Measurements from ENCODE around the gene ORC4. TPM values are rescaled to one million over a fixed set of nuclear protein-coding genes. Genes with fewer than 3 reads are reported as not detected.
A peak's percentile ranks its signal among the peaks of the same experiment; 100 is the strongest.

ORC4 gene
- total and polyA plus RNA-seq, 4 donors, result 45.1 to 82.5 (median 67.8) TPM

GRCh38 chr2:147968571-147968970, 52.0 kb downstream of the ORC4 start:
- Histone ChIP-seq H3K9me3 (ENCODE audit: control insufficient read depth, insufficient read depth, low read length) (peaks cover 6% of the 10 kb centered on the region), H3K27me3 (ENCODE audit: control insufficient read depth, insufficient read depth, low read length) (no peaks in the 10 kb centered on the region), H3K4me3 (ENCODE audit: low read depth, low read length) (no peak overlapping the region), H3K27ac (ENCODE audit: low read depth, low read length) (no peak overlapping the region), H3K36me3 (ENCODE audit: control insufficient read depth, insufficient read depth, low read length) (no peaks in the 10 kb centered on the region), H3K4me1 (ENCODE audit: control insufficient read depth, insufficient read depth, low read length) (no peaks in the 10 kb centered on the region)
- no peak for DNase-seq (ENCODE audit: low read depth in 4 of 6, low spot score in 6 of 6)
- no CpG with 5 or more reads among the region's 2 CpGs for WGBS (ENCODE audit: insufficient coverage)

GRCh38 chr2:147952118-147952517, 68.4 kb downstream of the ORC4 start:
- H3K36me3 ChIP-seq (ENCODE audit: control insufficient read depth, insufficient read depth, low read length), result peaks cover 5% of the 10 kb centered on the region
- H3K27ac ChIP-seq (ENCODE audit: low read depth, low read length), result no peak overlapping the region
- H3K27me3 ChIP-seq (ENCODE audit: control insufficient read depth, insufficient read depth, low read length), result no peaks in the 10 kb centered on the region
- no peaks in the 10 kb centered on the region for H3K4me1 ChIP-seq (ENCODE audit: control insufficient read depth, insufficient read depth, low read length)
- H3K9me3 ChIP-seq (ENCODE audit: control insufficient read depth, insufficient read depth, low read length), result no peaks in the 10 kb centered on the region
- DNase-seq (ENCODE audit: low read depth in 4 of 6, low spot score in 6 of 6), result no peak
- H3K4me3 ChIP-seq (ENCODE audit: low read depth, low read length), result no peak overlapping the region

GRCh38 chr2:147945660-147946059, 74.9 kb downstream of the ORC4 start:
- Histone ChIP-seq H3K27ac (ENCODE audit: low read depth, low read length) (no peak overlapping the region), H3K27me3 (ENCODE audit: control insufficient read depth, insufficient read depth, low read length) (no peaks in the 10 kb centered on the region), H3K36me3 (ENCODE audit: control insufficient read depth, insufficient read depth, low read length) (peaks cover 5% of the 10 kb centered on the region), H3K9me3 (ENCODE audit: control insufficient read depth, insufficient read depth, low read length) (no peaks in the 10 kb centered on the region), H3K4me3 (ENCODE audit: low read depth, low read length) (no peak overlapping the region), H3K4me1 (ENCODE audit: control insufficient read depth, insufficient read depth, low read length) (no peaks in the 10 kb centered on the region)
- WGBS (ENCODE audit: insufficient coverage), result 38% methylated on average over 1 of the region's 1 CpG
- peak in 1 of 6 donors; percentile 8 for DNase-seq (ENCODE audit: low read depth in 4 of 6, low spot score in 6 of 6)

- H3K27me3 ChIP-seq (ENCODE audit: control insufficient read depth, insufficient read depth, low read length), result no peaks in the 10 kb centered on the region
- no peaks in the 10 kb centered on the region for H3K4me1 ChIP-seq (ENCODE audit: control insufficient read depth, insufficient read depth, low read length)
- no peak for DNase-seq (ENCODE audit: low read depth in 4 of 6, low spot score in 6 of 6)
- WGBS (ENCODE audit: insufficient coverage), result no CpG with 5 or more reads among the region's 1 CpG
- H3K36me3 ChIP-seq (ENCODE audit: control insufficient read depth, insufficient read depth, low read length), result no peaks in the 10 kb centered on the region
- H3K9me3 ChIP-seq (ENCODE audit: control insufficient read depth, insufficient read depth, low read length), result no peaks in the 10 kb centered on the region
- H3K4me3 ChIP-seq (ENCODE audit: low read depth, low read length), result no peak overlapping the region
- no peak overlapping the region for H3K27ac ChIP-seq (ENCODE audit: low read depth, low read length)
Measured at GRCh38 chr2:147939313-147939712, 81.2 kb downstream of the ORC4 start.

DNA sequence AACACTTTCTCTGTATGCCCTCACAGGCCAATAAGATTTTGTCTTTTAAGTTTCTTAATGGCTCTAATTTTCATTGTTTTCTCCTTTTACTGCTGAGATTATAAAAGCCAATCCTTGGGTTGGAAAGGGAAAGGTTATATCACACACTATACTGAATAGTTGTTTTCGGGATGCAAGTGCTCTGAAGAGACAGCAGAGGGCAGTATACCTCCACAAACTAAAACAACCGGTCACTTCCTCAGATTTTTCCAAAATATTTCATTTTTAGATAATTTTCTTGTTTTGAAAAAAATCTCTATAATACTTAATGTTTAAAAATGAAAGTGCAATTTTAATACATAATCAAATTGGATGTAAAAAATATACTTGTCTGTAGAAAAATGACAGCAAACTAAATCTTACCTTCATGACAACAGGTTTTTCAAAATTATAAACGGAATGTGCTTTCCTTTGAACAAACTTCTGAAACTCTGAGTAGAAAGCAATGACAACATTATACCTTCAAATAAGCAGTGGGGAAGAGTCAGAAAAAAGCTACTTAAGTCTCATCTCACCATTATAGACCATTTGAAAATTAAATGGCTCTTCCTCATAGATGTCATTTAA, 82.7 kb downstream of the ORC4 start:
- H3K9me3 ChIP-seq (ENCODE audit: control insufficient read depth, insufficient read depth, low read length), result no peaks in the 10 kb centered on the region
- peak in 5 of 6 donors; percentile 22 to 77 (median 29) for DNase-seq (ENCODE audit: low read depth in 4 of 6, low spot score in 6 of 6)
- H3K4me3 ChIP-seq (ENCODE audit: low read depth, low read length), result no peak overlapping the region
- no peaks in the 10 kb centered on the region for H3K36me3 ChIP-seq (ENCODE audit: control insufficient read depth, insufficient read depth, low read length)
- H3K27me3 ChIP-seq (ENCODE audit: control insufficient read depth, insufficient read depth, low read length), result no peaks in the 10 kb centered on the region
- WGBS (ENCODE audit: insufficient coverage), result no CpG with 5 or more reads among the region's 3 CpGs
- no peak overlapping the region for H3K27ac ChIP-seq (ENCODE audit: low read depth, low read length)
- H3K4me1 ChIP-seq (ENCODE audit: control insufficient read depth, insufficient read depth, low read length), result no peaks in the 10 kb centered on the region

DNA sequence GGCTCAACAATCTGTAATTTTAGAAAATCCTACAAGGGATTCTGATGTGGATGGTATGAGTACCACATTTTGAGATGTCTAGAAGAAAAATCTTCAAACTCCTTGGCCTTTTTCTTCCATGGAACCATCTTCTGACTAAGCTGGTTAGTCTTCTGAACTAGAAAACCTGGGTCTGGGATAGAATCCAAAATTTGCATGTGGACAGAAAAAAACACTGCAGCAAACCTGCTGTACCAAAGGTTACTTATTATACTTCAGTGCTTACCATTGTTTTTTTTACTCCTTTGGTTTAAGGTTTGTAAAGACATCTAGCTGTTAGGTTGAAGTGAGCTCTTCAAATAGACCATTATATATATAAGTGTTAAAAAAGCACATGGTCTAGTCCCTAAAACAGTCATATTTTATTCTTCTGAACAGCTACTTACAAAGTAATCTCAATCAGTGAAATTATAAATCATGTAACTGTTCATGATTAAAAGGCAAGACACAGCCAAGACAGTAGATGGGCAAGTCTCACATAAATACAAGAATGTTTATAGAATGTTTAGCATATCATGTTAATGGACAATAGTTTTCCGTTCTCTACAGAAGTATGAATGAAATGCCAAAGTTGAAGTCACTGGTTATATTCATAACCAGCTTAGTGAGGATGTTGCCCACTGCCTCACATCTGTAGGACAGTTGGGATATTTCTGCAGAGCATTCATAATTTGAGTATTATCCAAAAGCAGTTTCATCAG, 85.5 kb downstream of the ORC4 start:
- Histone ChIP-seq H3K4me3 (ENCODE audit: low read depth, low read length) (no peak overlapping the region), H3K4me1 (ENCODE audit: control insufficient read depth, insufficient read depth, low read length) (no peaks in the 10 kb centered on the region), H3K27ac (ENCODE audit: low read depth, low read length) (no peak overlapping the region), H3K36me3 (ENCODE audit: control insufficient read depth, insufficient read depth, low read length) (no peaks in the 10 kb centered on the region), H3K27me3 (ENCODE audit: control insufficient read depth, insufficient read depth, low read length) (no peaks in the 10 kb centered on the region), H3K9me3 (ENCODE audit: control insufficient read depth, insufficient read depth, low read length) (no peaks in the 10 kb centered on the region)
- DNase-seq (ENCODE audit: low read depth in 4 of 6, low spot score in 6 of 6), result no peak
- WGBS (ENCODE audit: insufficient coverage), result no CpG with 5 or more reads among the region's 1 CpG

- no peak overlapping the region for H3K27ac ChIP-seq (ENCODE audit: low read depth, low read length)
- H3K4me3 ChIP-seq (ENCODE audit: low read depth, low read length), result no peak overlapping the region
- DNase-seq (ENCODE audit: low read depth in 4 of 6, low spot score in 6 of 6), result no peak
- no peaks in the 10 kb centered on the region for H3K9me3 ChIP-seq (ENCODE audit: control insufficient read depth, insufficient read depth, low read length)
- no peaks in the 10 kb centered on the region for H3K4me1 ChIP-seq (ENCODE audit: control insufficient read depth, insufficient read depth, low read length)
- H3K36me3 ChIP-seq (ENCODE audit: control insufficient read depth, insufficient read depth, low read length), result no peaks in the 10 kb centered on the region
- no peaks in the 10 kb centered on the region for H3K27me3 ChIP-seq (ENCODE audit: control insufficient read depth, insufficient read depth, low read length)
Measured at GRCh38 chr2:147933931-147934330, 86.6 kb downstream of the ORC4 start.

DNA sequence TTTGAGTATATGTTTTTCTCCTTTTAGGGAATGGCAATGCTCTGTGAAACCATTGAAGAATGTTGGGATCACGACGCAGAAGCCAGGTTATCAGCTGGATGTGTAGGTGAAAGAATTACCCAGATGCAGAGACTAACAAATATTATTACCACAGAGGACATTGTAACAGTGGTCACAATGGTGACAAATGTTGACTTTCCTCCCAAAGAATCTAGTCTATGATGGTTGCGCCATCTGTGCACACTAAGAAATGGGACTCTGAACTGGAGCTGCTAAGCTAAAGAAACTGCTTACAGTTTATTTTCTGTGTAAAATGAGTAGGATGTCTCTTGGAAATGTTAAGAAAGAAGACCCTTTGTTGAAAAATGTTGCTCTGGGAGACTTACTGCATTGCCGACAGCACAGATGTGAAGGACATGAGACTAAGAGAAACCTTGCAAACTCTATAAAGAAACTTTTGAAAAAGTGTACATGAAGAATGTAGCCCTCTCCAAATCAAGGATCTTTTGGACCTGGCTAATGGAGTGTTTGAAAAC, 93.4 kb downstream of the ORC4 start:
- 63% methylated on average over 2 of the region's 4 CpGs for WGBS (ENCODE audit: insufficient coverage)
- no peaks in the 10 kb centered on the region for H3K27me3 ChIP-seq (ENCODE audit: control insufficient read depth, insufficient read depth, low read length)
- H3K36me3 ChIP-seq (ENCODE audit: control insufficient read depth, insufficient read depth, low read length), result no peaks in the 10 kb centered on the region
- no peaks in the 10 kb centered on the region for H3K9me3 ChIP-seq (ENCODE audit: control insufficient read depth, insufficient read depth, low read length)
- no peak overlapping the region for H3K27ac ChIP-seq (ENCODE audit: low read depth, low read length)
- no peak overlapping the region for H3K4me3 ChIP-seq (ENCODE audit: low read depth, low read length)
- H3K4me1 ChIP-seq (ENCODE audit: control insufficient read depth, insufficient read depth, low read length), result no peaks in the 10 kb centered on the region
- DNase-seq (ENCODE audit: low read depth in 4 of 6, low spot score in 6 of 6), result no peak

GRCh38 chr2:147925886-147926285, 94.7 kb downstream of the ORC4 start:
- no peaks in the 10 kb centered on the region for H3K27me3 ChIP-seq (ENCODE audit: control insufficient read depth, insufficient read depth, low read length)
- no peaks in the 10 kb centered on the region for H3K36me3 ChIP-seq (ENCODE audit: control insufficient read depth, insufficient read depth, low read length)
- no peak overlapping the region for H3K27ac ChIP-seq (ENCODE audit: low read depth, low read length)
- no peaks in the 10 kb centered on the region for H3K9me3 ChIP-seq (ENCODE audit: control insufficient read depth, insufficient read depth, low read length)
- H3K4me1 ChIP-seq (ENCODE audit: control insufficient read depth, insufficient read depth, low read length), result no peaks in the 10 kb centered on the region
- H3K4me3 ChIP-seq (ENCODE audit: low read depth, low read length), result no peak overlapping the region
- peak in 1 of 6 donors; percentile 37 for DNase-seq (ENCODE audit: low read depth in 4 of 6, low spot score in 6 of 6)

GRCh38 chr2:147924647-147925046, 95.9 kb downstream of the ORC4 start:
- no peak overlapping the region for H3K27ac ChIP-seq (ENCODE audit: low read depth, low read length)
- H3K9me3 ChIP-seq (ENCODE audit: control insufficient read depth, insufficient read depth, low read length), result no peaks in the 10 kb centered on the region
- DNase-seq (ENCODE audit: low read depth in 4 of 6, low spot score in 6 of 6), result no peak
- H3K27me3 ChIP-seq (ENCODE audit: control insufficient read depth, insufficient read depth, low read length), result no peaks in the 10 kb centered on the region
- 90% methylated on average over 3 of the region's 3 CpGs for WGBS (ENCODE audit: insufficient coverage)
- H3K36me3 ChIP-seq (ENCODE audit: control insufficient read depth, insufficient read depth, low read length), result no peaks in the 10 kb centered on the region
- no peaks in the 10 kb centered on the region for H3K4me1 ChIP-seq (ENCODE audit: control insufficient read depth, insufficient read depth, low read length)
- H3K4me3 ChIP-seq (ENCODE audit: low read depth, low read length), result no peak overlapping the region

All from spinal cord (tissue), 10 donors.